Endothelial cell of umbilical vein (primary cell): Measurements from ENCODE around the gene CLDN14. TPM values are rescaled to one million over a fixed set of nuclear protein-coding genes. Genes with fewer than 3 reads are reported as not detected.

Source experiments
- BruUV-seq: library from RNA; stranded (reverse); fragments of 400-500 nt; replicated peaks from 2 replicates; lab custom pipeline; 2021; lab: Mats Ljungman, UMichigan
- CTCF ChIA-PET: fragments of 300-600, 350-600 bp; sonication (Branson Sonifier 250); formaldehyde crosslinking; loops from one replicate; lab custom pipeline; 2021; ENCODE audit warnings: antibody characterized with exemption, inconsistent platforms; lab: Charles Lee
- POLR2A ChIA-PET: fragments of 300-600, 350-600 bp; sonication (Branson Sonifier 250); formaldehyde crosslinking; loops from one replicate; lab custom pipeline; 2021; ENCODE audit warnings: antibody characterized with exemption, inconsistent platforms; lab: Charles Lee
- DNase-seq: peaks from one replicate; pipeline ENCODE4 v3.0.0-alpha.2; 2011; ENCODE audit warnings: low read depth, low spot score
- FAIRE-seq: peaks from 2 replicates; lab custom pipeline; 2011; peaks lifted over from hg19 to GRCh38; lab: Jason Lieb, UNC
- H2AFZ ChIP-seq: 2 replicates; pipeline ENCODE4 v1.6.0; 2012; ENCODE audit warnings: low read depth, low read length, control low read depth, inconsistent platforms
- H3K27ac ChIP-seq: 2 replicates; pipeline ENCODE4 v1.5.1; 2011; ENCODE audit warnings: low read depth, mild to moderate bottlenecking, control low read depth, low read length, moderate library complexity; ENCODE audit not compliant: insufficient read depth
- H3K27me3 ChIP-seq, 2 experiments: 2 replicates each; pipeline versions ENCODE4 v1.6.0 to v1.6.1; 2011; ENCODE audit warnings: low read length in 2 of 2, mixed read lengths in 1 of 2; ENCODE audit not compliant: control insufficient read depth in 2 of 2, insufficient read depth in 2 of 2
- H3K36me3 ChIP-seq, 2 experiments: 2 replicates in 1 of 2; 3 replicates in 1 of 2; pipeline ENCODE4 v1.5.1; 2011; ENCODE audit warnings: low read length in 2 of 2, mild to moderate bottlenecking in 1 of 2, moderate library complexity in 1 of 2; ENCODE audit not compliant: control insufficient read depth in 2 of 2, insufficient read depth in 2 of 2; ENCODE audit errors: extremely low read depth in 1 of 2
- H3K4me1 ChIP-seq: 3 replicates; pipeline ENCODE4 v1.5.1; 2011; ENCODE audit warnings: mild to moderate bottlenecking, low read length; ENCODE audit not compliant: control insufficient read depth, insufficient read depth; ENCODE audit errors: extremely low read depth
- H3K4me2 ChIP-seq: 2 replicates; pipeline ENCODE4 v1.6.1; 2011; ENCODE audit warnings: low read length, control low read depth, mixed read lengths; ENCODE audit not compliant: insufficient read depth
- H3K4me3 ChIP-seq, 3 experiments: fragments of 200-600 bp in 1 of 3; sonication (generic), shearing (Covaris generic) in 1 of 3; replicated peaks in 1 of 3; 2 replicates each; pipeline ENCODE4 v1.5.1; 2011 to 2016; ENCODE audit warnings: control low read depth in 3 of 3, low read length in 3 of 3, mild to moderate bottlenecking in 2 of 3, inconsistent platforms in 1 of 3, low read depth in 1 of 3, moderate library complexity in 1 of 3; ENCODE audit not compliant: insufficient read depth in 1 of 3
- H3K79me2 ChIP-seq: 2 replicates; pipeline ENCODE4 v1.6.0; 2012; ENCODE audit warnings: low read length, inconsistent platforms; ENCODE audit not compliant: control insufficient read depth, insufficient read depth
- H3K9ac ChIP-seq: replicated peaks from 2 replicates; pipeline ENCODE3; 2011; ENCODE audit warnings: low read length, control low read depth; ENCODE audit not compliant: insufficient read depth; ENCODE audit errors: extremely low read depth
- H3K9me1 ChIP-seq: replicated peaks from 3 replicates; pipeline ENCODE4 v1.6.0; 2011; ENCODE audit warnings: mild to moderate bottlenecking, low read length; ENCODE audit not compliant: control insufficient read depth, insufficient read depth; ENCODE audit errors: extremely low read depth
- H3K9me3 ChIP-seq: replicated peaks from 2 replicates; pipeline ENCODE4 v1.5.1; 2012; ENCODE audit warnings: low read length, inconsistent platforms; ENCODE audit not compliant: control insufficient read depth, insufficient read depth
- H4K20me1 ChIP-seq: replicated peaks from 2 replicates; pipeline ENCODE3; 2011; ENCODE audit warnings: mild to moderate bottlenecking, low read length; ENCODE audit not compliant: control insufficient read depth, insufficient read depth; ENCODE audit errors: extremely low read depth
- CTCF ChIP-seq, 2 donors: IDR thresholded peaks; 1 replicate in 1 of 2; 2 replicates in 1 of 2; pipeline ENCODE4 v1.5.1; 2011; ENCODE audit warnings: low read length in 2 of 2, mild to moderate bottlenecking in 2 of 2, moderate library complexity in 2 of 2, control low read depth in 1 of 2, inconsistent platforms in 1 of 2, low read depth in 1 of 2; ENCODE audit not compliant: insufficient read depth in 1 of 2; ENCODE audit errors: extremely low read depth in 1 of 2
- EZH2 ChIP-seq: IDR thresholded peaks from 2 replicates; pipeline ENCODE4 v1.6.1; 2012; ENCODE audit warnings: borderline replicate concordance, low read depth, mild to moderate bottlenecking, moderate library complexity, low read length, inconsistent platforms; ENCODE audit not compliant: severe bottlenecking
- FOS ChIP-seq: IDR thresholded peaks from 2 replicates; pipeline ENCODE4 v1.6.1; 2011; ENCODE audit warnings: mild to moderate bottlenecking, low read length, moderate library complexity, borderline replicate concordance; ENCODE audit not compliant: insufficient read depth
- GATA2 ChIP-seq: IDR thresholded peaks from 2 replicates; pipeline ENCODE4 v1.7.0; 2011; ENCODE audit warnings: low read depth, mild to moderate bottlenecking, moderate library complexity, mixed read lengths, low read length; ENCODE audit not compliant: insufficient read length, insufficient read depth
- JUN ChIP-seq: IDR thresholded peaks from 2 replicates; pipeline ENCODE4 v1.6.1; 2011; ENCODE audit warnings: borderline replicate concordance, low read depth; ENCODE audit not compliant: insufficient read length, insufficient read depth
- MAX ChIP-seq: IDR thresholded peaks from 2 replicates; pipeline ENCODE4 v1.6.1; 2011; ENCODE audit not compliant: insufficient read depth, insufficient read length
- MYC ChIP-seq: IDR thresholded peaks from one replicate; pipeline ENCODE4 v1.6.1; 2011; ENCODE audit warnings: mild to moderate bottlenecking, low read depth, low read length
- POLR2A ChIP-seq: IDR thresholded peaks from 2 replicates; pipeline ENCODE4 v1.6.1; 2012; ENCODE audit warnings: low read depth, mild to moderate bottlenecking, control low read depth, low read length
- POLR2AphosphoS5 ChIP-seq: IDR thresholded peaks from 2 replicates; pipeline ENCODE4 v1.6.1; 2012; ENCODE audit warnings: low read depth, mild to moderate bottlenecking, control low read depth, low read length, moderate library complexity; ENCODE audit not compliant: insufficient read depth
- dilution Hi-C: fragments of 300-500 bp; cut with MboI; formaldehyde crosslinking; loops from one replicate; pipeline ENCODE4 v1.15.0; 2019; ENCODE audit warnings: low sequenced_read_pairs; ENCODE audit not compliant: extremely low pct_ligation_motif_present
- intact Hi-C: fragments of 100-400 bp; cut with micrococcal nuclease; formaldehyde crosslinking; loops from one replicate; pipeline ENCODE4 v1.10.0; 2022
- polyA plus RNA-seq, 4 experiments: library from polyadenylated mRNA; depleted of rRNA in 3 of 4; stranded (reverse) in 3 of 4; unstranded in 1 of 4; fragments of >200 nt; gene quantifications; 2 replicates each; pipeline versions ENCODE4 v1.2.1 to v1.2.3, GENCODE V29; 2011 to 2012; ENCODE audit warnings: missing spikeins in 1 of 4
- total RNA-seq: library from RNA; stranded (reverse); gene quantifications from 2 replicates; pipeline ENCODE4 v1.2.3, GENCODE V29; 2021

The CLDN14 gene
- total and polyA plus RNA-seq, 2 donors (not counting 3 experiments of a cell fraction or from before 2014, with no cell fraction given) = 1.0 to 2.5 TPM

- Histone ChIP-seq H3K9ac (no peak overlapping the region), H3K4me3 (no peak overlapping the region), H3K9me3 (no peaks in the 10 kb centered on the region), H3K27ac (no peak overlapping the region), H3K36me3 (peaks cover 4 to 12% of the 10 kb centered on the region in 2 experiments), H4K20me1 (no peaks in the 10 kb centered on the region), H3K27me3 (no peaks in the 10 kb centered on the region), H2AFZ (no peak overlapping the region), H3K4me2 (no peak overlapping the region), H3K9me1 (no peaks in the 10 kb centered on the region), H3K79me2 (peaks cover 64% of the 10 kb centered on the region), H3K4me1 (peaks cover 21% of the 10 kb centered on the region)
- dilution Hi-C loops (no loop called here), intact Hi-C loops (loop anchor here (1.0 to 10.0 kb wide), 2 partner anchors 9 to 783 kb away; no protein-coding TSS in a partner anchor)
- ChIA-PET CTCF (no interaction called here), POLR2A (no interaction called here)
- no TSS peak for BruUV-seq
- DNase-seq (no peak), FAIRE-seq (no peak)
- TF ChIP-seq POLR2AphosphoS5 = no peak
- no peak for TF ChIP-seq FOS
- no peak for TF ChIP-seq MAX
- TF ChIP-seq EZH2 = no peak
- TF ChIP-seq CTCF (IDR thresholded peaks at IDR 0.05; ENCODE audit: extremely low read depth in 1 of 2, insufficient read depth in 1 of 2, low read depth in 1 of 2, low read length in 2 of 2) = no peak
- no peak for TF ChIP-seq JUN
- TF ChIP-seq GATA2 = no peak
- no peak for TF ChIP-seq POLR2A
- TF ChIP-seq MYC = no peak
Observed at GRCh38 chr21:36441715-36442114, 38.2 kb downstream of the CLDN14 start.
